Stimulated activated CD4-positive, alpha-beta T cell treated with anti-CD3 and anti-CD28 coated beads, TNF-alpha, amount 100 ng/mL, for 24 hours (primary cell): Measurements from ENCODE around the gene ITPR2.
"Not testable (repeated sequence)": the region's sequence is repeated elsewhere in the genome, so short reads cannot be mapped to it uniquely, and the experiment has no call there.

ENCODE experiments used
- DNase-seq, 3 experiments: peaks; one replicate each; pipeline ENCODE4 v3.0.0-alpha.2; 2020; ENCODE audit warnings: low read depth in 3 of 3

The ITPR2 gene

GRCh38 chr12:26730481-26731350 lies 102.3 kb downstream of the ITPR2 start:
- DNase-seq: no peak

GRCh38 chr12:26729137-26729671 lies 103.8 kb downstream of the ITPR2 start:
- not testable (repeated sequence) for DNase-seq

GRCh38 chr12:26728205-26729050 lies 104.6 kb downstream of the ITPR2 start:
- no peak for DNase-seq

GRCh38 chr12:26727482-26728204 lies 105.4 kb downstream of the ITPR2 start:
- no peak for DNase-seq

GRCh38 chr12:26726956-26727355 lies 106.0 kb downstream of the ITPR2 start:
- no peak for DNase-seq

GRCh38 chr12:26725276-26725916 lies 107.6 kb downstream of the ITPR2 start:
- DNase-seq: no peak

- DNase-seq: no peak
These were observed 108.7 kb downstream of the ITPR2 start for GRCh38 chr12:26724309-26724702.

GRCh38 chr12:26723379-26724308 lies 109.3 kb downstream of the ITPR2 start:
- DNase-seq: no peak

- DNase-seq: no peak
These were observed 111.2 kb downstream of the ITPR2 start for GRCh38 chr12:26721800-26722199.

- no peak for DNase-seq
These were observed 113.1 kb downstream of the ITPR2 start for GRCh38 chr12:26719852-26720251.

- no peak for DNase-seq
These were observed 115.2 kb downstream of the ITPR2 start for GRCh38 chr12:26717757-26718156.

GRCh38 chr12:26715232-26715631 lies 117.8 kb downstream of the ITPR2 start:
- DNase-seq: no peak

- DNase-seq: no peak
These were observed 119.1 kb downstream of the ITPR2 start for GRCh38 chr12:26713885-26714383.

- no peak for DNase-seq
These were observed 120.1 kb downstream of the ITPR2 start for GRCh38 chr12:26712892-26713291.

GRCh38 chr12:26711569-26711968 lies 121.4 kb downstream of the ITPR2 start:
- DNase-seq: no peak

- no peak for DNase-seq
These were observed 121.9 kb downstream of the ITPR2 start for GRCh38 chr12:26711072-26711471.

GRCh38 chr12:26705851-26706250 lies 127.1 kb downstream of the ITPR2 start:
- no peak for DNase-seq

GRCh38 chr12:26704684-26705460 lies 128.1 kb downstream of the ITPR2 start:
- DNase-seq: no peak

- DNase-seq: no peak
These were observed 128.8 kb downstream of the ITPR2 start for GRCh38 chr12:26704214-26704613.
